GM04504 (cell line): ENCODE measurements around the gene PPP1R18.
"Not testable (repeated sequence)": the region's sequence is repeated elsewhere in the genome, so short reads cannot be mapped to it uniquely, and the experiment has no call there.

Experiments
- DNase-seq: peaks from one replicate; pipeline ENCODE4 v3.0.0-alpha.2; 2012; ENCODE audit warnings: low read depth

PPP1R18 gene

GRCh38 chr6:30666300-30666699, 20.1 kb downstream of the PPP1R18 start:
- DNase-seq: not testable (repeated sequence)

DNA sequence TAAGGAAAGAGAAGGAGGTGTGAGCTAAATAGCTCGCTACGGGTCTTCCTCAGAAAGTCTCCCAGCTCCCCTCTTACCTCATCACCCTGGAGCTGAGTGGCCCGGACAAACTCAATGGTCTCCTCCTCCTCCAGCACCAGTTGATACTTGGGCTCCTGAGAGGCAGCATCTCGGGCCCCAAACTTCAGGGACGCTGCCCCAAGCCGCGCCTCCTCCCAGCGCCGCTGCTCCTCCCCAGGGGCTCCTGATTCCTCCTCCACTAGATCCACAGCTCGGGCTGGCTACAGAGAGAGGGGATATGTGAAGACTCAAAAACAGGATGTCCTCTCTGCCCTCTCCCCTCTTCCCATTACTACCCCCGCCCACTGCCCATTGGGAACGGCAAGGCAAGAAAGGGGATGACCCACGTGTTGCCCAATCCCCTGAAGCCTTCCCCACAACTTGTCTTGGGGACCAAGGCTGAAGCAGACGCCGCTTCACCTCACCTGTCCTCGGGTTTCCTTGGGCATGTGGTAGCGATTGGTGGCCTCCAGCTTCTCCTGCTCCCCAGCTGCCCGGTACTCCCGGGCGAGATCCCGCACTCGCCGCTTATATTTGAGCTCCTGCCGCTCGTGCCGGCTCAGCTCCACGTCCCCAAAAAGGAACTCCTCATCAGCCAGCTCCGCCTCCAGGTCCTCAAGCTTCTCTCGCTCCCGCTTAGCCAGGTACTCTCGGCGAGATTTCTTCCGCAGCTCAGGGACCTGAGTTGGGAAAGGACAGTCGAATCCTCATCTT, 21.3 kb downstream of the PPP1R18 start:
- DNase-seq: no peak

DNA sequence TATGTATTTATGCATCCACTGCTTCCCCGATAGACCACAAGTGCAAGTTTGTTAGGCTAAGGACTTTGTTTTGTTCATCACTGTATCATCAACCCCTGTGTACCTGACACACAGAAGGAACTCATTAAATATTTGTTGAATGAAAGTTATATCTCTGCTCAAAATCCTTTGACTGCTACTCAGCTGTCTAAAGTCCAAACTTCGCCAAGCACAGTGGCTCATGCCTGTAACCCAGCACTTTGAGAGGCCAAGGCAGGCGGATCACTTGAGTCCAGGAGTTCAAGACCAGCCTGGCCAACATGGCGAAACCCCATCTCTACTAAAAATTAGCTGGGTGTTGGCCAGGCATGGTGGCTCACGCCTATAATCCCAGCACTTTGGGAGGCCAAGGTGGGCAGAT, 28.5 kb downstream of the PPP1R18 start:
- DNase-seq: not testable (repeated sequence)

DNA sequence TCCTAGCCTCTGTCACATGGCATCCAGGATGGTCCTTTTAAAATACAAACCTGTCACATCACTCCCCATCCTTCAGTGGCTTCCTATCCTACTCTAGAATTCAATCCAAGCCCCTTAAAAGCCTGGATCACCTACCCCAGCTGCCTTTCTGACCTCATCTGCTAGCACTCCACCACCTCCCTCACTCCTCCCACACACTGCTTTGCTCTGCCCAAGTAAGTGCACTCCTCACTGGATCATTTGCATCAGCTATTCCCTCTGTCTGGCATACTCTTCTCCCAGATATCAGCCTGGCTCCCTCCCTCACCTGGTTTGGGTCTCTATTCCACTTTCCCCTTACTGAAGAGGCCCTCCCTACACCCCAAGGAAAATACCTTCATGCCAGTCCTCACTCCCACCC, 29.0 kb downstream of the PPP1R18 start:
- no peak for DNase-seq

DNA sequence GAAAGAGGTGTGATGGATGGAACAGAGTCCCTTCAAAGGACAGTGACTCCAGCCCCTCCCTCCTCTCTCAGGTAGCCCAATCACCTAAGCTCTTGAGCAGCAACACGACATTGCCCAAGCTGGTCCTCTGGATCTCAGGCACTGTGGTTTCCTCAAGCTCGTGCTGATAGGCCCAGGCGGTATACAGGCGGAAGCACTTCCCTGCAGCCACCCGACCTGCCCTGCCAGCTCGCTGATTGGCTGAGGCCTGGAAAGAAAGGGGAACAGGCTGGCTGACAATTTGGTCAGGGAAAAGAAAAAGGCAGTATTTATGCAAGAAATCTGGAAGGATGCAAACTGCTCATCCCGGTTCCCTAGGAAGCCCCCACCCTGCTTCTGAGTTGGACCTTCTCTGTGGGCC, 29.9 kb downstream of the PPP1R18 start:
- DNase-seq: no peak

- DNase-seq: no peak
Observed at GRCh38 chr6:30655743-30656094, 30.7 kb downstream of the PPP1R18 start.

DNA sequence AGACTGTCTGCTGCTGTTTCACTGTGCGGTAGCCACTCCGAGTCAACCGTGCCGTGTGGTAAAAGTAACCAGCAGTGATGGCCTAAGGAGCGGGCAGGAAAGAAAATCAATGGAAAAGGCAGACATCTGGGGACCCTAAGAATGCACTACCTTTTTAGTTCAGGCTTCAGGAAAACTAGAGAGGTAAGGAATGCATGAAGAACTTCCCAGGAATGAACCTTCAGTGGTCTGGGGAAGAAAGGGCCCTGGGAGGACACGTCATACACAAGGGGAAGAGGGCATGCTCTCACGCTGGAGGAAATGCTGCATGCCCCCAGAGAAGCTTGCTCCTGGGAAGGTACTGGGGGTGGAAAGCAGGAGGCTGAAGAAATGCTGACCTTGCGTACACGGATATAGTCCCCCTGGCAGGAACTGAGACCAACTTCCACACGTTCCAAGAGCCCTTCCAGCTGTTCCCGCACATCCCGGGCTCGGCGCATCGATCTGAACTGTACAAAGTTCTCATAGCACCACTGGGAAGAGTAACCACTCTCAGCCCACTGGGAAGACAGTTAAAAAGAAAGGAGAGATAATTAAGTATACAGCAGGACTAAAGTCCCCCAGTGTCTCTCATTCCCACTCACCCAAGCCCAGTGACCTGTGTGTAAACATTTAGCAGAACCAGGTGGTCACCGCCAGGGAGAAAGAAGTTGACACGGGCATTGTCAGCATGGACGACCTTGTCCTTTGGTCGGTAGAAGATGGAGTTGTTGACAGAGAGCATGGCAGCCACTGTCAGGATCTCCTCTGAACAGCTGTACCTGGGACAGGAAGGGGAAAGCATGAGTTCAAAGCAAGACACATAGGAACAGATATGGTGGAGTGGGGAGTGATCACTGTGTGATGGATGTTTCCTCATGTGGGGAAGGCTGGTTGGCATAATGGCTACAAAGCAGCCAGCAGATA, 31.4 kb downstream of the PPP1R18 start:
- DNase-seq: no peak

- DNase-seq: no peak
Observed at GRCh38 chr6:30651143-30651542, 35.3 kb downstream of the PPP1R18 start.

DNA sequence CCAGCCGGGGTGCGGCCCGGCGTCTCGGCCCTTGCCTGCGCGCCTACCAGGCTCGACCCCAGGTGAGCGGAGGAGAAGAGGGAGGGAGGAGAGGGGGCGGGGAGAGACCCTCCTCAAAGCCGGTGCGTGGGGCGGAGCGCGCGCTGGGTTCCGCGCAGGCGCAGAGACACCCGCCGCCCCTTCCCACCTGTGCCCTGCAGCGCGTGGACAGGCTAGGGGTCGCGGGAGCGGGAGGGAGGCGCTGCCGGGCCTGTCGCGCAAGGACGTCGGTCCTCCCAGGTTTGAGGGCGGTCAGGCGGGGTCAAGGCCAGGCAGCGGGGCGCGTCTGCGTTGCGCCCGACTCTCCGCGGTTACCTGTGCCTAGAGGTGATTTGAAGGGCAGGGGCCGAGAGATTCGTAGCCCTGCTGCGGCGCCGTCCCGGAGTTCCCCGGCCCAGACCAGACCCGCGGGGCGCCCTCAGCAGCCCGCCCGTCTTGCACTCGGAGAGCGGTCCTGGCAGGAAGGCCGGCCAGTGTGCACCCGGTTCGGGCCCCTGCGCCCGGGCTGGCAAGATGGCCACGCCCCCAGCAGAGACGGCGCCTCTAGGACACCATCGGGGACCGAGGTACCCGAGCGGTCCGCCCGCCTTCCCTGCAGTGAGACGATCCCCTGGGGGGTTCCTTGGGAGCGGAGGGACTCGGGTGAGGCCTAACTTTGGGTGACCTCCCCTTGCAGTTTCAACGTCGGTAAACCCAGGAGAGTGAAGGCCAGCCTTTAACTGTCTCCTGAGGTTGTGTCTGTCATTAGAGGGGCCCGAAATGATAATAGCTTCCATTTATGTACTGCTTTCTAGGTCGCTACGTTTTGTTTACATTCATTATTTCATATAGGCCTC, 39.0 kb downstream of the PPP1R18 start:
- no peak for DNase-seq

GRCh38 chr6:30646450-30647241, 39.8 kb downstream of the PPP1R18 start, which contains the start of gene C6orf136:
TSS of gene C6orf136 (plus strand) at chr6:30647133. CDS start at chr6:30647232, 99 bp downstream.
- peak; percentile 76 for DNase-seq

DNA sequence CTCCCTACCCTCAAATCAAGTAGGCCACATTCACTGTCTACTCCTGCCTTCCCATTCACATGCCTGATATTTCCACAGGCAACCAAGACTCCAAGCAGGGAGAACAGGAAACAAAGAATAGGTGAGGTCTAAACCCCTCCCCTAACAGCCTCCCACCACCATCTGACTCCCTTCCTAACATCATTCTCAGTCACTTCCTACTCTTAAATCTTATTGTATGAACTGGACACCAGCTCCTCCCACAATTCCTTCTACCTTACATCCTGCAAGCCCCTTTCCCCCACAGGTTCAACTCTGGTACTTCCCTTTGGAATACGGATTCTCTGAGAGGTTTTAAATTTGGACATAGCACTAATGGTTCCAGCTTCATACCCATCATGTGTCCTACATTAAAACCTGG, 40.5 kb downstream of the PPP1R18 start:
- DNase-seq: no peak

DNA sequence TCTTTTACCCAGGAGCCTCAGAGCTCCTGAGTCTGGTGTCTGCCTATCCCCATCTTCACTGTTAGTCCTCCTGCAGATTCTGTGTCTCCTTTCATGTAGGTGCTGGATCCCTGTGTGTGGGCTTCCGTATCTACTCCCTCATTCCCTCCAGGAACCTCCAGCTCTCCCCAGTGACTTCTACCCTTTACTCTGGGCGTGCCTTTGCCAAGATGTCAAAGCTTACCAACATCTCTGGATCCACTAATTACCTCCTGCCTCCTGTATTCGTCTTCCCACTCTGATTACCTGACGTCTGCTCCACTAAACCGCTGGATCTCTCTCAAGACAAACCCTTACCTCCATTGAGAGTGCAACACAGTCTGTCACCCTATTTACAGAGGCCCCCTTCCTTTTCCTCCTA, 41.7 kb downstream of the PPP1R18 start:
- DNase-seq: no peak

DNA sequence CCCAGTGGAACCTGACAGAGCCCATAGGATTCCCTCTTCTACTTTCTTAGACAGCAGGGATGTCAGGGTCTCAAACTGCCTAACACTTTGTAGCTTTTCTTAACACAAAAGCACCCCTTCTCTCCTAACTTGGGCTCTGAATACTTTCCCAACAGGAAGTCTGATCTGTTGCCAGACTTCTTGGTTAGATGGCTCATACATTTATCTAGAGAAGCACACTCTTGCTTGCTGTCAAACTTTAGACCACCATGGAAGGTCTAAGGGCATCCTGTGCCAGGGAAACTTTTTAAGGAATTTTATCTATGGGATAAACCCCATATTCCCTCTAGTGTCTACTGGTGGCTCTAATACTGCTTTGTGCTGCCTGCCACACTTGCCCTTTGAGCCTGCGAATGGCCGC, 42.8 kb downstream of the PPP1R18 start:
- no peak for DNase-seq

GRCh38 chr6:30641048-30641447, 45.4 kb downstream of the PPP1R18 start:
- no peak for DNase-seq

DNA sequence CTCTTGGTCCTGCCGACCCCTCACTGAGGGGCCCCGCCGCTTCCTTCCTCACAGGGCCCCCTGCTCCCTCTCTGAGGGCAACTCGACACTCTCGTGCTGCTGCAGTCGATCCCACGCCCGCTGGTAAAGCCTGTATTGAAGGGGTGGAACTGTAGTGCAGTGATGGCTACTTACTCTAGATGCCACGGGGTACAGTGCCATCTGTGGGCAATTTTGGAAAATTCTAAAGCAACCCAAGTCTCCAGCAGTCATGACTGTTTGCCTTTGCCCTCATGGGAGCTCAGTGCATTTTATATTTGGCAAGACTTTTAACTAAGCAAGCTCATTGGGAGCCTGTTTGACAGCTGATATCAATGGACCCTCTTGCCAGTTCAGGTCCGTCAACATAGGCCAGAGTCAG, 46.0 kb downstream of the PPP1R18 start:
- DNase-seq: no peak

- no peak for DNase-seq
Observed at GRCh38 chr6:30635834-30636233, 50.6 kb downstream of the PPP1R18 start.

GRCh38 chr6:30626484-30627366, 59.7 kb downstream of the PPP1R18 start, which contains the start of gene ATAT1:
TSS of gene ATAT1 (plus strand) at chr6:30626874.
- no peak for DNase-seq
